ENCODE results near the gene DDX51.

DNA sequence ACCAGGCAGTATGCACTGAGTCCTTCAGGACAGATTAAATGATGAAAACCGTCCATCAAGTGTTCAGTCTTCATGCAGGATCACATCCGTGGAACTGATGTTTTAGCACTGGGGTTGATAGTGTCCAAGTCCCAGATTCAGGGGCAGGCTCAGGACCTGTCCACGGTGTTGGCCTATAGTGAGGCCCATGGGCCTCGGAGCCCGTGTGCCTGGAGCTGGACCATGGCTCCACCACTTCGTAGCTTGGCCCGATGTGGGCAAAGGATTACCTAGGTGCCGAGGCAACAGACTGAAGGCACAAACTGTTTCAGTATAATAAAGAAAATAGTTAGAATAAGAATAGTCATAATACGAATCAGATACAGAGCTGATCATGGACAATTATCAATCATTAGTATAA lies 41.8 kb downstream of the DDX51 start:
- TF ChIP-seq, protein P1, sequence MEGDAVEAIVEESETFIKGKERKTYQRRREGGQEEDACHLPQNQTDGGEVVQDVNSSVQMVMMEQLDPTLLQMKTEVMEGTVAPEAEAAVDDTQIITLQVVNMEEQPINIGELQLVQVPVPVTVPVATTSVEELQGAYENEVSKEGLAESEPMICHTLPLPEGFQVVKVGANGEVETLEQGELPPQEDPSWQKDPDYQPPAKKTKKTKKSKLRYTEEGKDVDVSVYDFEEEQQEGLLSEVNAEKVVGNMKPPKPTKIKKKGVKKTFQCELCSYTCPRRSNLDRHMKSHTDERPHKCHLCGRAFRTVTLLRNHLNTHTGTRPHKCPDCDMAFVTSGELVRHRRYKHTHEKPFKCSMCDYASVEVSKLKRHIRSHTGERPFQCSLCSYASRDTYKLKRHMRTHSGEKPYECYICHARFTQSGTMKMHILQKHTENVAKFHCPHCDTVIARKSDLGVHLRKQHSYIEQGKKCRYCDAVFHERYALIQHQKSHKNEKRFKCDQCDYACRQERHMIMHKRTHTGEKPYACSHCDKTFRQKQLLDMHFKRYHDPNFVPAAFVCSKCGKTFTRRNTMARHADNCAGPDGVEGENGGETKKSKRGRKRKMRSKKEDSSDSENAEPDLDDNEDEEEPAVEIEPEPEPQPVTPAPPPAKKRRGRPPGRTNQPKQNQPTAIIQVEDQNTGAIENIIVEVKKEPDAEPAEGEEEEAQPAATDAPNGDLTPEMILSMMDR (IDR thresholded peaks at IDR 0.05), result no peak
- TF ChIP-seq TCF7L2 (IDR thresholded peaks at IDR 0.05; ENCODE audit: low read depth, low read length), result no peak

All from Panc1 (cell line).